H9 (cell line): ENCODE results near the gene ATG7. TPM values are rescaled to one million over a fixed set of nuclear protein-coding genes. Genes with fewer than 3 reads are reported as not detected.

ENCODE experiments used
- DNase-seq: peaks from one replicate; pipeline ENCODE4 v3.0.0-alpha.2; 2017
- H2AFZ ChIP-seq: one replicate; pipeline ENCODE4 v1.6.1; 2013; ENCODE audit warnings: mild to moderate bottlenecking, low read length, control low read depth, moderate library complexity
- H2AK5ac ChIP-seq: 2 replicates; pipeline ENCODE4 v1.6.1; 2013; ENCODE audit warnings: low read length, control low read depth, mixed read lengths; ENCODE audit not compliant: insufficient read length
- H2BK120ac ChIP-seq: one replicate; pipeline ENCODE4 v1.6.1; 2013; ENCODE audit warnings: low read depth, mild to moderate bottlenecking, low read length, control low read depth, inconsistent platforms; ENCODE audit not compliant: poor library complexity, severe bottlenecking
- H2BK12ac ChIP-seq: 2 replicates; pipeline ENCODE4 v1.6.1; 2013; ENCODE audit warnings: low read length, control low read depth, mixed read lengths, low read depth; ENCODE audit not compliant: insufficient read length
- H2BK15ac ChIP-seq: 2 replicates; pipeline ENCODE4 v1.6.1; 2013; ENCODE audit warnings: low read depth, low read length, control low read depth
- H2BK20ac ChIP-seq: one replicate; pipeline ENCODE4 v1.6.1; 2013; ENCODE audit warnings: low read depth, mild to moderate bottlenecking, low read length, control low read depth, inconsistent platforms; ENCODE audit not compliant: poor library complexity, severe bottlenecking
- H2BK5ac ChIP-seq: 2 replicates; pipeline ENCODE4 v1.6.1; 2013; ENCODE audit warnings: low read length, control low read depth, mixed read lengths; ENCODE audit not compliant: insufficient read length
- H3K14ac ChIP-seq: 2 replicates; pipeline ENCODE4 v1.6.1; 2013; ENCODE audit warnings: low read length, control low read depth; ENCODE audit not compliant: insufficient read depth
- H3K18ac ChIP-seq: 2 replicates; pipeline ENCODE4 v1.6.1; 2013; ENCODE audit warnings: low read depth, mild to moderate bottlenecking, mixed read lengths, low read length, control low read depth; ENCODE audit not compliant: insufficient read length
- H3K23ac ChIP-seq: 2 replicates; pipeline ENCODE4 v1.6.1; 2013; ENCODE audit warnings: low read length, control low read depth, mixed read lengths, low read depth; ENCODE audit not compliant: insufficient read length
- H3K23me2 ChIP-seq: 2 replicates; pipeline ENCODE4 v1.6.1; 2013; ENCODE audit warnings: low read depth, mild to moderate bottlenecking, mixed read lengths, low read length, control low read depth; ENCODE audit not compliant: insufficient read length, poor library complexity, severe bottlenecking
- H3K27ac ChIP-seq: 2 replicates; pipeline ENCODE4 v1.5.1; 2013; ENCODE audit warnings: low read length, control low read depth, mixed read lengths, low read depth; ENCODE audit not compliant: insufficient read length
- H3K27me3 ChIP-seq: 2 replicates; pipeline ENCODE4 v1.6.1; 2013; ENCODE audit warnings: low read length, control low read depth, inconsistent platforms; ENCODE audit not compliant: insufficient read depth
- H3K4ac ChIP-seq: 2 replicates; pipeline ENCODE4 v1.6.1; 2013; ENCODE audit warnings: low read depth, mild to moderate bottlenecking, control low read depth, inconsistent platforms, low read length, moderate library complexity
- H3K4me1 ChIP-seq: 2 replicates; pipeline ENCODE4 v1.6.1; 2013; ENCODE audit warnings: low read length, control low read depth, inconsistent platforms; ENCODE audit not compliant: insufficient read depth
- H3K4me2 ChIP-seq: 2 replicates; pipeline ENCODE4 v1.6.1; 2013; ENCODE audit warnings: low read length, control low read depth, mixed read lengths; ENCODE audit not compliant: insufficient read length, insufficient read depth
- H3K56ac ChIP-seq: 2 replicates; pipeline ENCODE4 v1.6.1; 2013; ENCODE audit warnings: low read depth, mild to moderate bottlenecking, mixed read lengths, low read length, control low read depth; ENCODE audit not compliant: insufficient read length
- H3K79me1 ChIP-seq: 2 replicates; pipeline ENCODE4 v1.6.1; 2013; ENCODE audit warnings: low read depth, mild to moderate bottlenecking, moderate library complexity, low read length, control low read depth, inconsistent platforms; ENCODE audit not compliant: insufficient read depth, poor library complexity, severe bottlenecking
- H3K79me2 ChIP-seq: 2 replicates; pipeline ENCODE4 v1.6.1; 2013; ENCODE audit warnings: low read length, control low read depth, inconsistent platforms; ENCODE audit not compliant: insufficient read depth
- H3K9ac ChIP-seq: 2 replicates; pipeline ENCODE4 v1.6.1; 2013; ENCODE audit warnings: low read length, control low read depth, mixed read lengths; ENCODE audit not compliant: insufficient read length; ENCODE audit errors: extremely low read depth
- H3K9me3 ChIP-seq: one replicate; pipeline ENCODE4 v1.6.1; 2013; ENCODE audit warnings: low read depth, low read length, inconsistent platforms; ENCODE audit not compliant: control insufficient read depth
- H3T11ph ChIP-seq: one replicate; pipeline ENCODE4 v1.6.1; 2013; ENCODE audit warnings: mild to moderate bottlenecking, low read length, control low read depth, inconsistent platforms
- H4K20me1 ChIP-seq: one replicate; pipeline ENCODE4 v1.6.1; 2013; ENCODE audit not compliant: control insufficient read depth, insufficient read length, insufficient read depth
- H4K5ac ChIP-seq: 2 replicates; pipeline ENCODE4 v1.6.1; 2013; ENCODE audit warnings: low read depth, mild to moderate bottlenecking, mixed read lengths, low read length, control low read depth; ENCODE audit not compliant: insufficient read length
- H4K8ac ChIP-seq: replicated peaks from 2 replicates; pipeline ENCODE4 v1.6.1; 2013; ENCODE audit warnings: low read length, control low read depth, mixed read lengths, low read depth; ENCODE audit not compliant: insufficient read length
- H4K91ac ChIP-seq: 2 replicates; pipeline ENCODE4 v1.6.1; 2013; ENCODE audit warnings: low read depth, mild to moderate bottlenecking, moderate library complexity, mixed read lengths, low read length, control low read depth; ENCODE audit not compliant: insufficient read length
- H3K27ac Mint-ChIP-seq, 3 experiments: 2 replicates in 2 of 3; 3 replicates in 1 of 3; pipeline ENCODE4 v1.8.0; 2020 to 2021; ENCODE audit warnings: mixed read lengths in 3 of 3, mild to moderate bottlenecking in 1 of 3, moderate library complexity in 1 of 3
- H3K27me3 Mint-ChIP-seq: 2 replicates; pipeline ENCODE4 v1.8.0; 2021; ENCODE audit warnings: low read depth, mild to moderate bottlenecking, moderate library complexity, mixed read lengths
- H3K36me3 Mint-ChIP-seq, 3 experiments: 2 replicates in 2 of 3; 3 replicates in 1 of 3; pipeline ENCODE4 v1.8.0; 2020 to 2021; ENCODE audit warnings: low read depth in 3 of 3, mixed read lengths in 3 of 3; ENCODE audit not compliant: insufficient read depth in 1 of 3
- H3K4me1 Mint-ChIP-seq, 2 experiments: 2 replicates each; pipeline ENCODE4 v1.8.0; 2020; ENCODE audit warnings: mixed read lengths in 2 of 2
- H3K4me3 Mint-ChIP-seq, 2 experiments: 2 replicates in 1 of 2; 3 replicates in 1 of 2; pipeline ENCODE4 v1.8.0; 2020 to 2021; ENCODE audit warnings: mild to moderate bottlenecking in 2 of 2, mixed read lengths in 2 of 2, moderate library complexity in 1 of 2
- H3K9me3 Mint-ChIP-seq, 2 experiments: 2 replicates in 1 of 2; 3 replicates in 1 of 2; pipeline ENCODE4 v1.8.0; 2020; ENCODE audit warnings: mild to moderate bottlenecking in 2 of 2, mixed read lengths in 2 of 2, moderate library complexity in 1 of 2
- WGBS: extraction: QIAGEN DNeasy Blood & Tissue Kit; methylation state at CpG from one replicate; pipeline ENCODE4 v1.1.7; 2013; ENCODE audit warnings: missing lambda C conversion rate, low lambda C conversion rate, mixed read lengths; ENCODE audit not compliant: insufficient read length; ENCODE audit errors: extremely low coverage; 5-methylcytosine and 5-hydroxymethylcytosine counted together
- total RNA-seq: library from RNA; stranded (reverse); gene quantifications from 2 replicates; pipeline ENCODE4 v1.2.1, GENCODE V29; 2021
- TF ChIP-seq, protein P1 (sequence below): fragments of 200-600 bp; sonication (generic); conservative IDR thresholded peaks from 3 replicates; pipeline ENCODE4 v1.8.0; 2021; ENCODE audit warnings: antibody characterized with exemption, mild to moderate bottlenecking

The ATG7 gene
- total RNA-seq, 1 experiment from 2014 or later = 17.9 TPM

- H3K9me3 ChIP-seq = no peaks in the 10 kb centered on the region
- H3K27me3 Mint-ChIP-seq = no peaks in the 10 kb centered on the region
- no peak overlapping the region for H2BK5ac ChIP-seq
- H4K20me1 ChIP-seq = no peaks in the 10 kb centered on the region
- TF ChIP-seq, protein P1, sequence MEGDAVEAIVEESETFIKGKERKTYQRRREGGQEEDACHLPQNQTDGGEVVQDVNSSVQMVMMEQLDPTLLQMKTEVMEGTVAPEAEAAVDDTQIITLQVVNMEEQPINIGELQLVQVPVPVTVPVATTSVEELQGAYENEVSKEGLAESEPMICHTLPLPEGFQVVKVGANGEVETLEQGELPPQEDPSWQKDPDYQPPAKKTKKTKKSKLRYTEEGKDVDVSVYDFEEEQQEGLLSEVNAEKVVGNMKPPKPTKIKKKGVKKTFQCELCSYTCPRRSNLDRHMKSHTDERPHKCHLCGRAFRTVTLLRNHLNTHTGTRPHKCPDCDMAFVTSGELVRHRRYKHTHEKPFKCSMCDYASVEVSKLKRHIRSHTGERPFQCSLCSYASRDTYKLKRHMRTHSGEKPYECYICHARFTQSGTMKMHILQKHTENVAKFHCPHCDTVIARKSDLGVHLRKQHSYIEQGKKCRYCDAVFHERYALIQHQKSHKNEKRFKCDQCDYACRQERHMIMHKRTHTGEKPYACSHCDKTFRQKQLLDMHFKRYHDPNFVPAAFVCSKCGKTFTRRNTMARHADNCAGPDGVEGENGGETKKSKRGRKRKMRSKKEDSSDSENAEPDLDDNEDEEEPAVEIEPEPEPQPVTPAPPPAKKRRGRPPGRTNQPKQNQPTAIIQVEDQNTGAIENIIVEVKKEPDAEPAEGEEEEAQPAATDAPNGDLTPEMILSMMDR = no peak
- no peak overlapping the region for H2AFZ ChIP-seq
- no peak overlapping the region for H2BK120ac ChIP-seq
- no CpG with 5 or more reads among the region's 4 CpGs for WGBS
- no peak overlapping the region for H3K9ac ChIP-seq
- H3K18ac ChIP-seq = no peak overlapping the region
- DNase-seq = no peak
- H3K79me2 ChIP-seq = no peaks in the 10 kb centered on the region
- H3K27ac ChIP-seq = no peak overlapping the region
- no peak overlapping the region for H2BK20ac ChIP-seq
- no peaks in the 10 kb centered on the region for H3K27me3 ChIP-seq
- H3T11ph ChIP-seq = no peak overlapping the region
- H4K8ac ChIP-seq = no peak overlapping the region
- no peak overlapping the region for H3K4me3 Mint-ChIP-seq
- H3K4me2 ChIP-seq = no peak overlapping the region
- no peak overlapping the region for H2BK12ac ChIP-seq
- no peaks in the 10 kb centered on the region for H3K4me1 ChIP-seq
- no peak overlapping the region for H2BK15ac ChIP-seq
- H3K23me2 ChIP-seq = no peaks in the 10 kb centered on the region
- no peaks in the 10 kb centered on the region for H3K4me1 Mint-ChIP-seq
- no peak overlapping the region for H3K27ac Mint-ChIP-seq
- no peak overlapping the region for H4K91ac ChIP-seq
- peaks cover 17 to 26% of the 10 kb centered on the region in 2 experiments for H3K9me3 Mint-ChIP-seq
- no peak overlapping the region for H3K14ac ChIP-seq
- H3K79me1 ChIP-seq = no peaks in the 10 kb centered on the region
- H3K36me3 Mint-ChIP-seq = peaks cover 12 to 22% (median 12%) of the 10 kb centered on the region in 3 experiments
- no peak overlapping the region for H3K56ac ChIP-seq
- no peak overlapping the region for H3K23ac ChIP-seq
- no peak overlapping the region for H3K4ac ChIP-seq
- no peak overlapping the region for H4K5ac ChIP-seq
- H2AK5ac ChIP-seq = no peak overlapping the region
Observed at GRCh38 chr3:11413071-11413470, 140.9 kb downstream of the ATG7 start.
